GM19438 (cell line): ENCODE measurements around the gene CKS2.
"Not testable (repeated sequence)": the region's sequence is repeated elsewhere in the genome, so short reads cannot be mapped to it uniquely, and the experiment has no call there.

Experiments
- ATAC-seq: cut with Tn5 transposase; IDR thresholded peaks from one replicate; pipeline ENCODE4 v1.9.1; 2021; ENCODE audit warnings: low read depth; ENCODE audit not compliant: unreplicated experiment

CKS2 gene

DNA sequence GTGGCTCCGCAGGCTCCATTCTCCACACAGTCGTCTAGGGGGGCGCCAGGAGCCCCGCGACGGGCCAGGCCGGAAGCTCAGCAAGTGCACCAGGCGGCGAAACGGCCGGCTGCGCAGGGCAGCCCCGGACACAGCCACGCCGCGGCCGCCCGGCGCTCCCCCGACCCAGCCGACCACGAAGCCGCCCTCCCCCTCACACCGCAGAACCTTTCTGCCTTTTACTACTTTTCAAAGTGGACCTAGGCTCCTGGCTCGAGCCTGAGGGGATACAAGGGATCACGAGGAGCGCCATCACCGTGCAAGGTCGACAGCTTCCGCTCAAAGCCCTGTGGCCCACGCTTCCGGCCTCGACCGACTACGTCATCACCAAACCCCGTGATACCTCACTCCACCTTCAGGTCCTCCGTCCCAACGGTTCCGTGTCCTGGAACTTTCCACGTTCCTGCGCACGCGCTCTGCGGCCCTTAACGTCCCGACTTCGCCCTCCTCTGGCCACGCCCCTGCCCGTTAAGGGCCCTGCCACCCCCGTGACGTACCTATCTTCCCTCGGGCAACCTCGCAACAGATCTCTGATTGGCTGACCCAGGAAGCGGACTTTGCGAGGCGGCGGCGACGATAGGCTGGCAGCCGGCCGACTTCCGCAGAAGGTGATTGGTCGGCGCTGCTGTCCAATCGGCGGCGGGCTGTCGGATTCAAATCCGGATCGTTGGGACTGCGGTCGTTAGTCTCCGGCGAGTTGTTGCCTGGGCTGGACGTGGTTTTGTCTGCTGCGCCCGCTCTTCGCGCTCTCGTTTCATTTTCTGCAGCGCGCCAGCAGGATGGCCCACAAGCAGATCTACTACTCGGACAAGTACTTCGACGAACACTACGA lies at the start of gene CKS2:
CKS2 (plus strand) TSS at position 721 of the 871 bp plus-strand sequence; CDS start at position 819, 98 bp downstream.
- peak; percentile 92 for ATAC-seq

DNA sequence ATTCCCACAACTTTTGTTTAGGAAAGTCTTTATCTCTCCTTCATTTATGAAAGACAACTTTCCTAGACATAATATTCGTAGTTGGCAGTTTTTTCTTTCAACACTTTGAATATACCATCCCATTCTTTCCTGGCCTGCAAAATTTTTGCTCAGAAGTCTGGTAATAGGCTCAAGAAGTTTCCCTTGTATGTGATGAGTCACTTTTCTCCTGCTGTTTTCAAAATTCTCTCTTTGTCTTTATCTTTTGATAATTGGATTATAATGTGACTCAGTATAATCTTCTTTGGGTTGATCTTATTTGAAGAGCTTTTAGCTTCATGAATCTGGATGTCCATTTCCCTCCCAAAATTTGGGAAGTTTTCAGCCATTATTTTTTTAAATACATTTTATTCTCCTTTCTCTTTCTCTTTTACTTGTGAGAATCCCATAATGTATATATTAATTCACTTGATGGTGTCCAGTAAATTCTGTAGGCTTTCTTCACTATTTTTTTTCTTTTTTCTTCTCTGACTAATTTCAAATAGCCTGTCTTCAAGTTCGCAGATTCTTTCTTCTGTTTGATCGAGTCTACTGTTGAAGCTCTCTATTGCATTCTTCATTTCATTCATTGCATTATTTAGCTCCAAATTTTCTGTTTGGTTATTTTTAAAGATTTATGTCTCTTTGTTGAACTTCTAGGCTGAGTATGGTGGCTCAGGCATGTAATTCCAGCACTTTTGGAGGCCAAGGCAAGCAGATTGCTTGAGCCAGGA lies 37.3 kb upstream of the CKS2 start:
- no peak for ATAC-seq

DNA sequence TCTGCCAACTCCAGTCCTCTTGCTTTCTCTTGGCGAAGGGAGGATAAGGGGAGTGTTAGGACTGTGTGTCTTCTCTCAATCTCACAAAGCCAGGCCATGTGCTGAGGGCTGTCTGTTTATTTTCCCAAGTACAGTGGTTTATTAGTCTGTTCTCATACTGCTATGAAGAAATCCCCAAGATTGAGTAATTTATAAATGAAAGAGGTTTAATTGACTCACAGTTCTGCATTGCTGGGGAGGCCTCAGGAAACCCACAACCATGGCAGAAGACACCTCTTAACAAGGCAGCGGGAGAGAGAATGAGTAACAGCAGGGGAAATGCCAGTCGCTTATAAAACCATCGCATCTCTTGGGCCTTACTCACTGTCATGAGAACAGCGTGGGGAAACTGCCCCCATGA lies 36.2 kb upstream of the CKS2 start:
- ATAC-seq = no peak

DNA sequence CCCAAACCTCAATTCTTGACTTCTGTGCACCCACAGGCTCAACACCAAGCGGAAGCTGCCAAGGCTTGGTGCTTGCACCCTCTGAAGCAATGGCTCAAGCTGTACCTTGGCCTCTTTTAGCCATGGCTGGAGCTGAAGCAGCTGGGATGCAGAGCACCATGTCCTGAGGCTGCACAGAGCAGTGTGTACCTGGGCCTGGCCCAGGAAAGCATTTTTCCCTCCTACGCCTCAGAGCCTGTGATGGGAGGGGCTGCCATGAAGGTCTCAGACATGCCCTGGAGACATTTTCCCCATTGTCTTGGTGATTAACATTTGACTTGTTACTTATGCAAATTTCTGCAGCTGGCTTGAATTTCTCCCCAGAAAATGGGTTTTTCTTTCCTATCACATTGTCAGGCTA lies 35.0 kb upstream of the CKS2 start:
- not testable (repeated sequence) for ATAC-seq

DNA sequence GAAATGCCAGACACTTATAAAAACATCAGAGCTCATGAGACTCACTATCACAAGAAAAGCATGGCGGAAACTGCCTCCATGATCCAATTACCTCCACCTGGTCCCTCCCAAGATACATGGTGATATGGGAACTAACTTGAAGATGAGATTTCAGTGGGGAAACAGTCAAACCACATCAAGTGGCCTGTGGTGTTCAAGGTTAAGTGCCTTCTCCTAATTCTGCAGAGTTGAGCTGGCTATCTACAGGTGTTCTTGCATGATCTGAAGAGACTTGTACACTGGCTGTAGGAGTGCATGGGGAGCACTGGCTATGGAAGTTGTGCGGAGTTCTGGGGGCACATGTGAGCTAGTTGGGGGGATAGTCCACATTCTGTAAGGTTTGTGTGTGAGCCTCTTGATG lies 34.0 kb upstream of the CKS2 start:
- no peak for ATAC-seq

DNA sequence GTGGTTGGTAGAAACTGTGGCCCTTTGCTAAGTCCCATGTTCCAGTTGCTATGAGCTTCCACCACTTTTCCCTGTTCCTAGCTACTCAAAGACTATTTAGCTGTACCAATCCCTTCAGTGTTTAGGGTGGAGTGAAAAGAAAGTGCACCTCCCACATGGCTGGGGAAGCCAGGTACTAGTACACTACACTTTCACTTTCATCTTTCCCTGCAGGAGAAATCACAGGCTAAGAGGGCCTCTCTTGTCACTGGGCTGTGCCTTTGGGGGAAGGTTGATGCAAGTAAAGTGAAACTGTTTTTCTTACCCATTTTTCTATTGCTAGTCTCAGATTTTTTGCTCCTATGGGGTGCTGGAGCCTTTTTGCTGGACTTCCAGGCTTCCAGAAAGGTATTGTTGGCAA lies 33.5 kb upstream of the CKS2 start:
- ATAC-seq = no peak

DNA sequence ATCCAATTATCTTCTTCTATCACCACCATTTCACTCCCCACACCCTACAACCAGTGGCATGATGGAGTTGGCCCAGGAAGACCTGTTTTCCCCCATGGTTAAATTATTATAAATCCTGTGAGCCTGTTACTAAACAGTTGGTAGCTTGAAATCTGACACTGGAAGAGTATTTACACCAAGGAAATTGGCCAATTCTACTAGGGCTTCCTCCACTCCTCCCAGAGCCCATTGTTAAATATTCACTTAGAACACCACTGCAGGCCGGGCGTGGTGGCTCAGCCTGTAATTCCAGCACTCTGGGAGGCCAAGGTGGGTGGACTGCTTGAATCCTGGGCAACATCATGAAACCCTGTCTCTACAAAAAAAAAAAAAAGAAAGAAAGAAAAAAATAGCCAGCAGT lies 32.4 kb upstream of the CKS2 start:
- ATAC-seq = no peak

DNA sequence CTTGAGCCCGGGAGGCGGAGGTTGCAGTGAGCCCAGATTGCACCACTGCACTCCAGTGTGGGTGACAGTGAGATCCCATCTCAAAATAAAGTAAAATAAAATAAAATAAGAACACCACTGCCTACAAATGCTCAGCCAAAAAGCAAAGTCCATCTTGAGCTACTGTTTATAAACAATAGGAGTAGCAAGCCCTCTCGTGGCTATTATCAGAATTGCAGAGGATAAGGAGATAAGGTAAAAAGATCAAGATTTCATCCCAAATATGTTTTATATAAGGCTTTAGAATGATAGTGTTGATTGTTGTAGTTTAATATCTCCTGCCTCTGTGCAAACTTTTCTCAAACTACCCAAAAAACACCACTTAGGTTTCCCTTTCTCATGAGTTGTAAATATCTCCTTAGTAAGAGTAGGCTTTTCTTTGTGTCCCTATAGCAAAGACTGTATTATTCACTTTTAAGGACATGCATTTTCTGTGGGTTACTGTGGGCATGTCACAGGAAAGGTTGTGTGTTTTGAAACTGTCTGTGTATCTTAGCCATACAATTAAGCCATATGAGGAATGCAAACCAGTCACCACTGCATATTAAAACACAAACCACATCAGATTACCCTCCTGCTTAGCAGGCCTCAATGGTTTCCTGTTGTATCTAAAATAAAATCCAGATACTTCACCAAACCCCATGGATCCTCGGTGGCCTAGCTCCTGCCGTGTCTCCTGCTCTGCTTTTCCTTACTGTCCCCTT lies 31.8 kb upstream of the CKS2 start:
- ATAC-seq = no peak

DNA sequence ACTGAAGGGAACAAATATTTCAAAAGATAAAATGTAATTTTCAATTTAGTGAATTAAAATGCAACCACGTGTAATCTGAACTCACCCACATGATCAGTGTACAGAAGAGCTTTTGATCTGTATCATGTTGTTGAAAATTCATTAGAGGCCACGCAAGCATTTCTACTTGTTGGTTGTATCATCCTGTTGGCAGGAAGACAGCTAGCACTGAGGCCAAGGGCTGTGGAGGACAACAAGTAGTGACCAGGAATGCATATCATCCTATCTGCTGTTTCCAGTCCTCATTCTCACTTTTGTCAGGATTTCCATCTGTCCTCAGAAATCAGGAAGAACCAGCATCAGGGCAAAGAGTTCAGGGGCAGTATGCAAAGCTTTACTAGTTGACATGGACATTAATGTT lies 29.9 kb upstream of the CKS2 start:
- ATAC-seq = no peak

DNA sequence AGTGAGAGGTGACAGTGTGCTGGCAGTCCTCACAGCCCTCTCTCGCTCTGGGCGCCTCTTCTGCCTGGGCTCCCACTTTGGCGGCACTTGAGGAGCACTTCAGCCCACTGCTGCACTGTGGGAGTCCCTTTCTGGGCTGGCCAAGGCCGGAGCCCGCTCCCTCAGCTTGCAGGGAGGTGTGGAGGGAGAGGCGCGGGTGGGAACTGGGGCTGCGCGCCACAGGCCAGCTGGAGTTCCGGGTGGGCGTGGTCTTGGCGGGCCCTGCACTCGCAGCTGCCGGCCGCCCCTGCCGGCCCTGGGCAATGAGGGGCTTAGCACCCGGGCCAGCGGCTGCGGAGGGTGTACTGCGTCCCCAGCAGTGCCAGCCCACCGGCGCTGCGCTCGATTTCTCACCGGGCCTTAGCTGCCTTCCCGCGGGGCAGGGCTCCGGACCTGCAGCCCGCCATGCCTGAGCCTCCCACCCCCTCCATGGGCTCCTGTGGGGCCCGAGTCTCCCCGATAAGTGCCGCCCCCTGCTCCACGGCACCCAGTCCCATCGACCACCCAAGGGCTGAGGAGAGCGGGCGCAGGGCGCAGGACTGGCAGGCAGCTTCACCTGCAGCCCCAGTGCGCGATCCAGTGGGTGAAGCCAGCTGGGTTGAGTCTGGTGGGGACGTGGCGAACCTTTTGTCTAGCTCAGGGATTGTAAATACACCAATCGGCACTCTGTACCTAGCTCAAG lies 28.6 kb upstream of the CKS2 start:
- not testable (repeated sequence) for ATAC-seq

DNA sequence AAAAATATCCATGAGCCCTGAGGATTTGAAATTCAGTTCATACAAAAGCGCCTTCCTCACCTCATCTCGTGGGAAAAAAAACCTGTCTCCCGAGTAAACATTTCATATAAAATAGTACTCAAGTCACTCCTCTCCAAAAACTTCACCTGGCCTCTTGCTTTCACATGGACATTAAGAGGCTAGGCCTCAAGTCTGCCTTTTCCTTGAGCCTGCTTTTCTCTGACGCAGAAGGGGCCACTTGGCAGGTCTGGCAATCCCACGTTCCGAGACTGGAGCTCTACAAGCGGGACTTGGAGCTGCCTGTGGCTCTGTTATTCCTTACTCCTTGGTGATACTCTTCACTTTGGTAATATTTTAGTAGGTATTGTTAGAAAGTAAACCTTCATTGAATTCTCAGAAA lies 26.9 kb upstream of the CKS2 start:
- ATAC-seq = no peak

DNA sequence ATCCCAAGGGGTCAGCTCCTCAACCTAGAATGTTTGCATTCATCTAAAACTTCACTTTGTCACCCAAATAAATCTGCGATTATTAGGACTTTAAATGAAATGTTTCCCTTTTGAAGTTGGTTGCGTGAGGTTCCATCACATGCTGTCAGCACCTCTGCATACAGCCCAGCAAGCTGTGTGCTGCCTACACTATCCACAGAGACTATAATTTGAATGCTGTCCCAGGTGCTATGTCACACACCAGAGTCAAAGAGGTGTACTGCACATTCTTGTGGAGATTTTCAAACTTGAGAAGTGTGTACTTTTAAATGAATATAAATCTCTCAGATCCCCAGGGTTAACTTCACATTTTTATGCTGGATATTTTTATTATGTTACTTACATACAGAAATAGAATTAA lies 19.3 kb upstream of the CKS2 start:
- ATAC-seq = no peak

DNA sequence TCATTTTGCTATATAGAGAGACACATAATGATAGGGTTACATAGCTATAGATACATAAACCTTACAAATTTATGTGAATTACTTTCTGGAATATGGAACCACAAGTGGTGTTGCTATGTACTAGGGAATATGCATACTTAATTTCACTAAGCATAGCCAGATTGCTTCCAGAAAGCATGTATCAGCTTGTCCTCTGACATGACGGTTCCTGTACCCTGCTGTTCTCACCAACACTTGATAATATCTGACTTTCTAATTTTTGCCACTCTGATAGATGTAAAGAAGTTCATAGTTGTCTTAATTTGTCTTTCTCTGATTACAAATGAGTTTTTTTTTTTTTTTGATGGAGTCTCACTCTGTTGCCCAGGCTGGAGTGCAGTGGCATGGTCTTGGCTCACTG lies 18.0 kb upstream of the CKS2 start:
- ATAC-seq = no peak

DNA sequence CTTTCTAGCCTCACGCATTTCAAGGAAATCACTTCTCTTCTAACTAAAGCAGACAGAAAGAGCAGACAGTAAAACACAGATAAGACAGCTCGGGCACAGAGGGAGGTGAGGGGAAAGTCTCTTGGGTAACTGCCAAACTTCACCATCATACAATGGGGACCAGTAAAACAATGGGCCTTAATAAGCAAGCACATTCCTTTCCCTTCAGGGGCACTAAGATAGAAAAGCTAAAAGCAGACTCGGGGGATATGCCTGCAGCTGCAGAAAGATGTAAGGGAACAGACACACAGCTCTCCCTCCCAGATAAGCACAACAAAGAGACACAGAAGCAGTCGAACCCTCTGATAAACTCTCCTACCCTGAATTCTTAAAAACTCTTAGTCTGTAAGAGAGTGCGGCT lies 15.6 kb upstream of the CKS2 start:
- no peak for ATAC-seq

DNA sequence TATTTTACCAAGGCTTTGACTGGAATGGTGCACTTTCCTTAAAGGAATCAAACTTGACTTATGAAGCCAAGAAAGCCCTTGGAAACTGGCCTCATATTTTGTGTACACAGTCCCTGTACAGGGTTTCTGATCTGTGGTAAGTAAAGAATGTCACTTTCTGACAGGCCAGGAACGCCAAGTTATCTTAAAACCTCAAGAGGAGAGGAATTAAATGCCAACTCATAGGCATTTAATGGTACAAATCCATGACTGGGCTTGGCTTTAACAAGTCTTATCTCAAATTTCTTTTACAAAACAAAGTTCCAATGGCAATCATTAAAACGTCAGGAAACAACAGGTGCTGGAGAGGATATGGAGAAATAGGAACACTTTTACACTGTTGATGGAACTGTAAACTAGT lies 9.0 kb upstream of the CKS2 start:
- ATAC-seq = not testable (repeated sequence)

DNA sequence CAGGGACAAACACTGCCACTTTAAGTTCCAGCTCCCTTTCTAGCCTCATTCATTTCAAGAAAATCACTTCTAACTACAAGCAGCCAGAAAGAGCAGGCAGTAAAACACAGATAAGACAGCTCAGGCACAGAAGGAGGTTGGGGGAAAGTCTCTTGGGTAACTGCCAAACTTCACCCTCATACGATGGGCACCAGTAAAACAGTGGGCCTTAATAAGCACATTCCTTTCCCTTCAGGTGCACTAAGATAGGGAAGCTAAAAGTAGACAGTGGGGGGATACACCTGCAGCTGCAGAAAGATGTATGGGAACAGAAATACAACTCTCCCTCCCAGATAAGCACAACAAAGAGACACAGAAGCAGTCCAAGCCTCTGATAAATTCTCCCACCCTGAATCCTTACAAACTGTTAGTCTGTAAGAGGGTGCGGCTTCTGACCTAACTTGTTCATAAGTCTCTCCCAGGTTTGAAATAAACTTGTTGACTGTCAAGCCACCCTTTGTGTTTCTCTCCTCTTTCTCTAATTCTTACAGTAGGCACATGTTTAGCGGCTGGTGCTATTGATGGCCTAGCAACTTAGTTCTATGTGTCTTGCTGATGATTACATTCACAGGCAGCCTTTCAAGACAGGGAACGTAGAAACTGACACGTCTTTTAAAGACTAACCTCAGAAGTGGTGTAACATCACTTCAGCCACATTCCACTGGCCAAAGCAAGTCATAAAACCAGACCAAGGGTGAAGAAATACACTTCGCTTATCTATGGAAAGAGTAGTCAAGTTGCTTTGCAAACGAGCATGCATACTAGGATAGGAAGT lies 6.8 kb upstream of the CKS2 start:
- no peak for ATAC-seq

DNA sequence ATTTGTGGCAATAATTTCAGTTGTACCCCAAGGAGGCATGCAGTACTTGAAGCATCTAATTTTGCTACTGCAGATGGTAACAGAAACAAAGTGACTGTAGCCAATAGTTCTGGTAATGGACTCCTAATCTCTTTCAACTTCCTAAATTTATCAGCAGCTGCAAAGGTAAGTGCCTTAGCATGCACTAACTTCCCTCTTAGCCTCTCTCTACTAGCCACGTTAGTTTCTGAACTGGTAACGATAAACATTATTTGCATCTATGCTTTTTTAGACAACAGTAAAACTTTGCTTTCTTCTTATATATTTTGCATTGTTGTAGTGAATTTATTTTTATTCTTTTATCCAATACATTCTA lies 6.2 kb upstream of the CKS2 start:
- ATAC-seq = peak; percentile 71

DNA sequence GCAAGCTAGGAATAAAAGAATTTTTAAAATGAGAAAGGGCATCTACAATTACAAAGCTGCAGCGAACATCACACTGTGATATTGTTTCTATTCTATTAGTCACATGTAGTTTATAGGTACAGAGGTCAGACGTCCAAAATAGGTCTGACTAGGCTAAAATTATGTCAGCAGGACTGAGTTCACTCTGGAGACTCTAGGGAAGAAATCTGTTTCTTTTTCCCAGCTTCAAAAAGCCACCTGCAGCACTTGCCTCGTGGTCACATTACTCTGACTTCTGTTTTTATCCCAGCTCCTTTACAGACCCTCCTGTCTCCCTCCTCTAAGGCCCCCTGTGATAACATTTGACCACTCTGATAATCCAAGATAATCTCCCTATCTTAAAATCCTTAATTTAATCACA lies 5.1 kb upstream of the CKS2 start:
- no peak for ATAC-seq

DNA sequence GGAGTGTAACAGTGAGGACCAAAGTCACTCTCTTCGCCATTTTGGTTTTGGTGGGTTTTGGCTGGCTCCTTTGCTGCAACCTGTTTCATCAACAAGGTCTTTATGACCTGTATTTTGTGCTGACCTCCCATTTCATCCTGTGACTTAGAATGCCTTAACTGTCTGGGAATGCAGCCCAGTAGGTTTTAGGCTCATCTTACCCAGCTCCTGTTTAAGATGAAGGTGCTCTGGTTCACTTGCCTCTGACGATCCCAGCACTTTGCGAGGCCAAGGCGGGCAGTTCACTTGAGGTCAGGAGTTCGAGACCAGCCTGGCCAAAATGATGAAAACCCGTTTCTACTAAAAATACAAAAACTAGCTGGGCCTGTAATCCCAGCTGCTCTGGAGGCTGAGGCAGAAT lies 1.8 kb upstream of the CKS2 start:
- no peak for ATAC-seq
